GM12878 (cell line): ENCODE results near the gene PEX26. TPM values are rescaled to one million over a fixed set of nuclear protein-coding genes. Genes with fewer than 3 reads are reported as not detected.
A peak's percentile ranks its signal among the peaks of the same experiment; 100 is the strongest.

Source experiments
- CBFB ChIP-seq: IDR thresholded peaks from 2 replicates; pipeline ENCODE4 v1.6.1; 2016; ENCODE audit warnings: antibody characterized with exemption, low read depth
- EED ChIP-seq: sonication (generic); IDR thresholded peaks from 2 replicates; pipeline ENCODE4 v1.6.1; 2016; ENCODE audit warnings: antibody characterized with exemption, low read depth
- ESRRA ChIP-seq: IDR thresholded peaks from 2 replicates; pipeline ENCODE4 v1.6.1; 2012; ENCODE audit warnings: mild to moderate bottlenecking, low read length, improper control_type of control experiment
- EZH2 ChIP-seq: IDR thresholded peaks from 2 replicates; pipeline ENCODE4 v1.6.1; 2012; ENCODE audit warnings: low read depth, mild to moderate bottlenecking, control low read depth, inconsistent platforms, low read length, borderline replicate concordance; ENCODE audit not compliant: control insufficient read depth
- GABPA ChIP-seq: IDR thresholded peaks from 2 replicates; pipeline ENCODE4 v1.6.1; 2014; ENCODE audit warnings: antibody characterized with exemption, low read depth, mild to moderate bottlenecking, inconsistent platforms
- KAT2A ChIP-seq: conservative IDR thresholded peaks from 2 replicates; pipeline ENCODE4 v1.6.1; 2011; ENCODE audit warnings: low read depth, low read length; ENCODE audit not compliant: control insufficient read depth
- MXI1 ChIP-seq: fragments of 150-350 bp; IDR thresholded peaks from 2 replicates; pipeline ENCODE4 v1.6.1; 2011; ENCODE audit warnings: low read depth, mild to moderate bottlenecking, inconsistent platforms, low read length, improper control_type of control experiment
- PML ChIP-seq: IDR thresholded peaks from 2 replicates; pipeline ENCODE4 v1.6.1; 2012; ENCODE audit warnings: low read length, inconsistent platforms
- POLR2A ChIP-seq: IDR thresholded peaks from 2 replicates; pipeline ENCODE4 v1.6.1; 2011; ENCODE audit warnings: low read depth, mild to moderate bottlenecking, low read length
- RAD21 ChIP-seq: IDR thresholded peaks from 2 replicates; pipeline ENCODE4 v1.6.1; 2011; ENCODE audit warnings: mild to moderate bottlenecking, low read depth, low read length, moderate library complexity; ENCODE audit not compliant: insufficient read depth
- polyA plus RNA-seq, 11 experiments: library from polyadenylated mRNA; depleted of rRNA in 4 of 11; unstranded in 6 of 11; stranded (reverse) in 5 of 11; fragments of >200 nt; fragmentation: Nextera tagmentation in 4 of 11; fragmentation: Illumina TruSeq in 1 of 11; extraction: Ambion mirVana in 4 of 11; extraction: Trizol in 1 of 11; gene quantifications; 1 replicate in 1 of 11; 2 replicates in 10 of 11; pipeline versions ENCODE4 v1.2.1 to v1.2.3, GENCODE V29; 2011 to 2016; ENCODE audit warnings: inconsistent platforms in 2 of 11, missing spikeins in 2 of 11, low read depth in 1 of 11
- total RNA-seq, 4 experiments: library from RNA; depleted of rRNA in 3 of 4; stranded (reverse); fragments of >200 nt in 3 of 4; fragmentation: Illumina TruSeq in 1 of 4; extraction: Trizol in 1 of 4; gene quantifications; 2 replicates each; pipeline versions ENCODE4 v1.2.1 to v1.2.3, GENCODE V29; 2013 to 2021
- TF ChIP-seq, protein P1 (sequence below): IDR thresholded peaks from 2 replicates; pipeline ENCODE4 v1.6.1; 2012; ENCODE audit warnings: low read depth, low read length, improper control_type of control experiment
- TF ChIP-seq, protein P2 (sequence below): IDR thresholded peaks from 2 replicates; pipeline ENCODE4 v1.6.1; 2011; ENCODE audit warnings: borderline replicate concordance, low read depth, mild to moderate bottlenecking, moderate library complexity, low read length; ENCODE audit not compliant: insufficient read depth, poor library complexity, severe bottlenecking
- TF ChIP-seq, protein P3 (sequence below): IDR thresholded peaks from 2 replicates; pipeline ENCODE4 v1.6.1; 2012; ENCODE audit warnings: improper control_type of control experiment, low read depth, low read length; ENCODE audit not compliant: insufficient replicate concordance
- TF ChIP-seq, protein P4 (sequence below): fragments of 450-650 bp; IDR thresholded peaks from 2 replicates; pipeline ENCODE4 v1.6.1; 2016; ENCODE audit warnings: mild to moderate bottlenecking, moderate library complexity, borderline replicate concordance

PEX26 gene
- total and polyA plus RNA-seq, 10 of the 15 experiments (the other 5 are each of a cell fraction or from before 2014, with no cell fraction given) = 0.79 to 50.8 (median 22.4) TPM

DNA sequence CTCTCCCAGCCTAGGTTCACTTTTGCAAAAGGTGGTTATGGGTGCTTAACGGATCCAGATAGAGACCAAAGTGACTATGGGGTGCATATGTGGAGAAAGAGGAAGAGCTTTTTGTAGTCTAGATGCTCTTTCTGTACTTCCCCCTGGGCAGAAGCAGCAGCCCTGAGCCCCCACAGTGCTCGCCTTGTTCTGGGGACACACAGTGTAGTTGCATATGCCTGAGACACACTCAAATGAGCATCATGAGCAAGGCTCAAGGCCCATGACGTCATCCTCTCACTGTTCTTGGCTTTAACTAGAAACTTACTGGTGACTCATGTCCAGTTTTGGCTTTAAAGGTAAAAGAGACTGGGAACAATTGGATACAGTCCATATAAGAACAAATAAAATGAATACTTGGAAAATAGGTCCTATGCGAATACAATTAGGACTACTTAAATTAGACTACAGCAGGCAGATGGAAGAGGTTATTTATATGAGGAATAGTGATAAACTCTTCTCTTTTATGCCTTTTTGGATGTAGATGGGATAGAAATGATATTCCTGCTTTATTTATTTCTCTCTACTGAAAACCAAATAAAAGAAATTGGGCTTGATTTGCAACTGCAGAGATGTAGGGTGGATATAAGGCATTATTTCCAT is 20.1 kb upstream of the PEX26 start (continued):
- TF ChIP-seq MXI1 (no peak), KAT2A (no peak), POLR2A (no peak), PML (no peak), EED (no peak), EZH2 (no peak), RAD21 (no peak), GABPA (no peak), ESRRA (no peak), CBFB (no peak)
- TF ChIP-seq, protein P1, sequence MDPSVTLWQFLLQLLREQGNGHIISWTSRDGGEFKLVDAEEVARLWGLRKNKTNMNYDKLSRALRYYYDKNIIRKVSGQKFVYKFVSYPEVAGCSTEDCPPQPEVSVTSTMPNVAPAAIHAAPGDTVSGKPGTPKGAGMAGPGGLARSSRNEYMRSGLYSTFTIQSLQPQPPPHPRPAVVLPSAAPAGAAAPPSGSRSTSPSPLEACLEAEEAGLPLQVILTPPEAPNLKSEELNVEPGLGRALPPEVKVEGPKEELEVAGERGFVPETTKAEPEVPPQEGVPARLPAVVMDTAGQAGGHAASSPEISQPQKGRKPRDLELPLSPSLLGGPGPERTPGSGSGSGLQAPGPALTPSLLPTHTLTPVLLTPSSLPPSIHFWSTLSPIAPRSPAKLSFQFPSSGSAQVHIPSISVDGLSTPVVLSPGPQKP = no peak
- TF ChIP-seq, protein P2, sequence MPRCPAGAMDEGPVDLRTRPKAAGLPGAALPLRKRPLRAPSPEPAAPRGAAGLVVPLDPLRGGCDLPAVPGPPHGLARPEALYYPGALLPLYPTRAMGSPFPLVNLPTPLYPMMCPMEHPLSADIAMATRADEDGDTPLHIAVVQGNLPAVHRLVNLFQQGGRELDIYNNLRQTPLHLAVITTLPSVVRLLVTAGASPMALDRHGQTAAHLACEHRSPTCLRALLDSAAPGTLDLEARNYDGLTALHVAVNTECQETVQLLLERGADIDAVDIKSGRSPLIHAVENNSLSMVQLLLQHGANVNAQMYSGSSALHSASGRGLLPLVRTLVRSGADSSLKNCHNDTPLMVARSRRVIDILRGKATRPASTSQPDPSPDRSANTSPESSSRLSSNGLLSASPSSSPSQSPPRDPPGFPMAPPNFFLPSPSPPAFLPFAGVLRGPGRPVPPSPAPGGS = no peak
- TF ChIP-seq, protein P3, sequence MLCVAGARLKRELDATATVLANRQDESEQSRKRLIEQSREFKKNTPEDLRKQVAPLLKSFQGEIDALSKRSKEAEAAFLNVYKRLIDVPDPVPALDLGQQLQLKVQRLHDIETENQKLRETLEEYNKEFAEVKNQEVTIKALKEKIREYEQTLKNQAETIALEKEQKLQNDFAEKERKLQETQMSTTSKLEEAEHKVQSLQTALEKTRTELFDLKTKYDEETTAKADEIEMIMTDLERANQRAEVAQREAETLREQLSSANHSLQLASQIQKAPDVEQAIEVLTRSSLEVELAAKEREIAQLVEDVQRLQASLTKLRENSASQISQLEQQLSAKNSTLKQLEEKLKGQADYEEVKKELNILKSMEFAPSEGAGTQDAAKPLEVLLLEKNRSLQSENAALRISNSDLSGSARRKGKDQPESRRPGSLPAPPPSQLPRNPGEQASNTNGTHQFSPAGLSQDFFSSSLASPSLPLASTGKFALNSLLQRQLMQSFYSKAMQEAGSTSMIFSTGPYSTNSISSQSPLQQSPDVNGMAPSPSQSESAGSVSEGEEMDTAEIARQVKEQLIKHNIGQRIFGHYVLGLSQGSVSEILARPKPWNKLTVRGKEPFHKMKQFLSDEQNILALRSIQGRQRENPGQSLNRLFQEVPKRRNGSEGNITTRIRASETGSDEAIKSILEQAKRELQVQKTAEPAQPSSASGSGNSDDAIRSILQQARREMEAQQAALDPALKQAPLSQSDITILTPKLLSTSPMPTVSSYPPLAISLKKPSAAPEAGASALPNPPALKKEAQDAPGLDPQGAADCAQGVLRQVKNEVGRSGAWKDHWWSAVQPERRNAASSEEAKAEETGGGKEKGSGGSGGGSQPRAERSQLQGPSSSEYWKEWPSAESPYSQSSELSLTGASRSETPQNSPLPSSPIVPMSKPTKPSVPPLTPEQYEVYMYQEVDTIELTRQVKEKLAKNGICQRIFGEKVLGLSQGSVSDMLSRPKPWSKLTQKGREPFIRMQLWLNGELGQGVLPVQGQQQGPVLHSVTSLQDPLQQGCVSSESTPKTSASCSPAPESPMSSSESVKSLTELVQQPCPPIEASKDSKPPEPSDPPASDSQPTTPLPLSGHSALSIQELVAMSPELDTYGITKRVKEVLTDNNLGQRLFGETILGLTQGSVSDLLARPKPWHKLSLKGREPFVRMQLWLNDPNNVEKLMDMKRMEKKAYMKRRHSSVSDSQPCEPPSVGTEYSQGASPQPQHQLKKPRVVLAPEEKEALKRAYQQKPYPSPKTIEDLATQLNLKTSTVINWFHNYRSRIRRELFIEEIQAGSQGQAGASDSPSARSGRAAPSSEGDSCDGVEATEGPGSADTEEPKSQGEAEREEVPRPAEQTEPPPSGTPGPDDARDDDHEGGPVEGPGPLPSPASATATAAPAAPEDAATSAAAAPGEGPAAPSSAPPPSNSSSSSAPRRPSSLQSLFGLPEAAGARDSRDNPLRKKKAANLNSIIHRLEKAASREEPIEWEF = no peak
- TF ChIP-seq, protein P4, sequence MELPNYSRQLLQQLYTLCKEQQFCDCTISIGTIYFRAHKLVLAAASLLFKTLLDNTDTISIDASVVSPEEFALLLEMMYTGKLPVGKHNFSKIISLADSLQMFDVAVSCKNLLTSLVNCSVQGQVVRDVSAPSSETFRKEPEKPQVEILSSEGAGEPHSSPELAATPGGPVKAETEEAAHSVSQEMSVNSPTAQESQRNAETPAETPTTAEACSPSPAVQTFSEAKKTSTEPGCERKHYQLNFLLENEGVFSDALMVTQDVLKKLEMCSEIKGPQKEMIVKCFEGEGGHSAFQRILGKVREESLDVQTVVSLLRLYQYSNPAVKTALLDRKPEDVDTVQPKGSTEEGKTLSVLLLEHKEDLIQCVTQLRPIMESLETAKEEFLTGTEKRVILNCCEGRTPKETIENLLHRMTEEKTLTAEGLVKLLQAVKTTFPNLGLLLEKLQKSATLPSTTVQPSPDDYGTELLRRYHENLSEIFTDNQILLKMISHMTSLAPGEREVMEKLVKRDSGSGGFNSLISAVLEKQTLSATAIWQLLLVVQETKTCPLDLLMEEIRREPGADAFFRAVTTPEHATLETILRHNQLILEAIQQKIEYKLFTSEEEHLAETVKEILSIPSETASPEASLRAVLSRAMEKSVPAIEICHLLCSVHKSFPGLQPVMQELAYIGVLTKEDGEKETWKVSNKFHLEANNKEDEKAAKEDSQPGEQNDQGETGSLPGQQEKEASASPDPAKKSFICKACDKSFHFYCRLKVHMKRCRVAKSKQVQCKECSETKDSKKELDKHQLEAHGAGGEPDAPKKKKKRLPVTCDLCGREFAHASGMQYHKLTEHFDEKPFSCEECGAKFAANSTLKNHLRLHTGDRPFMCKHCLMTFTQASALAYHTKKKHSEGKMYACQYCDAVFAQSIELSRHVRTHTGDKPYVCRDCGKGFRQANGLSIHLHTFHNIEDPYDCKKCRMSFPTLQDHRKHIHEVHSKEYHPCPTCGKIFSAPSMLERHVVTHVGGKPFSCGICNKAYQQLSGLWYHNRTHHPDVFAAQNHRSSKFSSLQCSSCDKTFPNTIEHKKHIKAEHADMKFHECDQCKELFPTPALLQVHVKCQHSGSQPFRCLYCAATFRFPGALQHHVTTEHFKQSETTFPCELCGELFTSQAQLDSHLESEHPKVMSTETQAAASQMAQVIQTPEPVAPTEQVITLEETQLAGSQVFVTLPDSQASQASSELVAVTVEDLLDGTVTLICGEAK = 0 out of 2 replicates have a peak, but pooled peaks have one; percentile 30
